WTC11 (cell line): Measurements from ENCODE around the gene BCAT1.

Experiments
- FOXK1 ChIP-seq: sonication (generic); formaldehyde crosslinking; IDR thresholded peaks from 2 replicates; pipeline ENCODE4 v1.8.0; 2022; ENCODE audit warnings: mild to moderate bottlenecking, moderate library complexity, missing genetic modification reagents
- USF2 ChIP-seq: sonication (generic); formaldehyde crosslinking; IDR thresholded peaks from 2 replicates; pipeline ENCODE4 v1.8.1; 2023; ENCODE audit warnings: mild to moderate bottlenecking, missing genetic modification reagents, moderate library complexity

- TF ChIP-seq USF2 (CRISPR knock-in tag) (no peak), FOXK1 (no peak)
Measured at GRCh38 chr12:24974216-24974615, 25.3 kb upstream of the BCAT1 start.
